Colonic mucosa (tissue), 4 donors: ENCODE measurements around the gene EMILIN1. TPM values are rescaled to one million over a fixed set of nuclear protein-coding genes. Genes with fewer than 3 reads are reported as not detected.

Source experiments
- DNase-seq: peaks from one replicate; pipeline ENCODE4 v3.0.0-alpha.2; 2020
- H3K27ac ChIP-seq: fragments of 200-600 bp; one replicate; pipeline ENCODE4 v1.8.0; 2021
- H3K27me3 ChIP-seq: fragments of 200-600 bp; one replicate; pipeline ENCODE4 v1.8.0; 2021
- H3K36me3 ChIP-seq: fragments of 200-600 bp; one replicate; pipeline ENCODE4 v1.8.0; 2021
- H3K4me1 ChIP-seq: fragments of 200-600 bp; one replicate; pipeline ENCODE4 v1.8.0; 2021; ENCODE audit warnings: mild to moderate bottlenecking
- H3K4me3 ChIP-seq: fragments of 200-600 bp; one replicate; pipeline ENCODE4 v1.8.0; 2021
- H3K9ac ChIP-seq, 2 donors: one replicate each; pipeline ENCODE4 v1.7.0; 2013; ENCODE audit warnings: control low read depth in 2 of 2, low read depth in 2 of 2, low read length in 2 of 2
- H3K9me3 ChIP-seq: fragments of 200-600 bp; one replicate; pipeline ENCODE4 v1.8.0; 2021
- intact Hi-C: fragments of 100-400 bp; cut with DNase I; formaldehyde crosslinking; loops from one replicate; pipeline ENCODE4 v1.14.1; 2022
- total RNA-seq, 2 donors: library from RNA; stranded (reverse); fragmentation: NEBNext Ultra II Directional in 1 of 2; extraction: Animal tissue kit (Norgen Biotek cat#: 25700) in 1 of 2; gene quantifications; one replicate each; pipeline ENCODE4 v1.2.1, GENCODE V29; 2021
- TF ChIP-seq, protein P1 (sequence below): fragments of 200-600 bp; IDR thresholded peaks from one replicate; pipeline ENCODE4 v1.8.0; 2022; ENCODE audit warnings: antibody characterized with exemption, mild to moderate bottlenecking
- donor health status: healthy.
- donor health status: DM: no; HTN: no; CAD: no.
- donor health status: DM: no; HTN: no; CAD: no.

Gene EMILIN1
- total RNA-seq, 2 donors from 2014 or later = 20.2 to 43.0 TPM

DNA sequence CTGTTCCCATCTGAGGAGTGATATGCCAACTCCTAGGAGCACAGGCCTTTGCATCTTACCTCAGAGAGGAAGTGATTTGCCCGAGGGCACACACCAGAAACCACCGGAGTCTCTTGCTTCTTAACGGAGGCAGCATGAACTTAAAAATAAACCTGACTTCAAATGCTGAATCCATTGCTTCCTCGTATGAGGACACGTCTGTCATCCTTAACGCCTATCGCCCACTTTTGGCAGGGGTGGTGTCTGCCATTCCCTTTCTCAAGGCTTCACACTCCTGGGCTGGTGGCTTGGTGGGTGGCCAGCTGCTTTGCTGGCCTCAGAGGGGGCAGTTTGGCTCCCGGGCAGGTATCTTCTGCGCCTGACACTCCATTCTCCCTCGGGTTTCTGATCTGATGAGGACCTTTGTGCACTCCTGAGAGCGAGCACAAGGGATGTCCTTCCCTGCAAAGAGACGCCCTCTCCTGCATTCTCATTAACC lies 57.1 kb downstream of the EMILIN1 start:
- no peaks in the 10 kb centered on the region for H3K9me3 ChIP-seq
- TF ChIP-seq, protein P1, sequence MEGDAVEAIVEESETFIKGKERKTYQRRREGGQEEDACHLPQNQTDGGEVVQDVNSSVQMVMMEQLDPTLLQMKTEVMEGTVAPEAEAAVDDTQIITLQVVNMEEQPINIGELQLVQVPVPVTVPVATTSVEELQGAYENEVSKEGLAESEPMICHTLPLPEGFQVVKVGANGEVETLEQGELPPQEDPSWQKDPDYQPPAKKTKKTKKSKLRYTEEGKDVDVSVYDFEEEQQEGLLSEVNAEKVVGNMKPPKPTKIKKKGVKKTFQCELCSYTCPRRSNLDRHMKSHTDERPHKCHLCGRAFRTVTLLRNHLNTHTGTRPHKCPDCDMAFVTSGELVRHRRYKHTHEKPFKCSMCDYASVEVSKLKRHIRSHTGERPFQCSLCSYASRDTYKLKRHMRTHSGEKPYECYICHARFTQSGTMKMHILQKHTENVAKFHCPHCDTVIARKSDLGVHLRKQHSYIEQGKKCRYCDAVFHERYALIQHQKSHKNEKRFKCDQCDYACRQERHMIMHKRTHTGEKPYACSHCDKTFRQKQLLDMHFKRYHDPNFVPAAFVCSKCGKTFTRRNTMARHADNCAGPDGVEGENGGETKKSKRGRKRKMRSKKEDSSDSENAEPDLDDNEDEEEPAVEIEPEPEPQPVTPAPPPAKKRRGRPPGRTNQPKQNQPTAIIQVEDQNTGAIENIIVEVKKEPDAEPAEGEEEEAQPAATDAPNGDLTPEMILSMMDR = no peak
- no peak overlapping the region for H3K9ac ChIP-seq
- intact Hi-C loops = no loop called here
- no peak overlapping the region for H3K4me3 ChIP-seq
- H3K4me1 ChIP-seq = no peaks in the 10 kb centered on the region
- H3K27me3 ChIP-seq = no peaks in the 10 kb centered on the region
- no peak for DNase-seq
- no peak overlapping the region for H3K27ac ChIP-seq
- H3K36me3 ChIP-seq = no peaks in the 10 kb centered on the region

Other genes starting within 250 kb of the EMILIN1 start
- under 1 TPM; 0.24 to 0.35 TPM for gene DPYSL5, start 230.5 kb upstream of the EMILIN1 start, total RNA-seq
- gene MAPRE3, start 108.0 kb upstream of the EMILIN1 start, total RNA-seq = 10 to 100 TPM; 21.6 to 22.0 TPM
- 100 to 1,000 TPM in 1 of 2 donors, 10 to 100 TPM in 1; 76.6 to 121 TPM for gene TMEM214, start 45.6 kb upstream of the EMILIN1 start, total RNA-seq
- 10 to 100 TPM; 15.1 to 16.8 TPM for gene AGBL5, start 26.9 kb upstream of the EMILIN1 start, total RNA-seq
- gene OST4, start 7.0 kb upstream of the EMILIN1 start, total RNA-seq = 100 to 1,000 TPM; 272 to 331 TPM
- 10 to 100 TPM in 1 of 2 donors, 1 to 10 TPM in 1; 8.9 to 20.3 TPM for gene KHK, start 8.2 kb downstream of the EMILIN1 start, total RNA-seq
- 1 to 10 TPM; 1.3 to 3.1 TPM for gene CGREF1, start 40.5 kb downstream of the EMILIN1 start, total RNA-seq
- not detected for gene ABHD1, start 45.2 kb downstream of the EMILIN1 start, total RNA-seq
- gene PREB, start 56.0 kb downstream of the EMILIN1 start, total RNA-seq = 10 to 100 TPM; 42.7 to 72.1 TPM
- gene PRR30, start 60.8 kb downstream of the EMILIN1 start, total RNA-seq = not detected
- under 1 TPM; 0.05 to 0.07 TPM for gene TCF23, start 70.4 kb downstream of the EMILIN1 start, total RNA-seq
- 10 to 100 TPM; 80.7 to 83.4 TPM for gene ATRAID, start 133.4 kb downstream of the EMILIN1 start, total RNA-seq
- 10 to 100 TPM; 19.4 to 57.5 TPM for gene SLC5A6, start 133.7 kb downstream of the EMILIN1 start, total RNA-seq
- 10 to 100 TPM; 11.1 to 49.1 TPM for gene CAD, start 138.8 kb downstream of the EMILIN1 start, total RNA-seq
- gene SLC30A3, start 184.4 kb downstream of the EMILIN1 start, total RNA-seq = not detected
- not detected for gene DNAJC5G, start 196.8 kb downstream of the EMILIN1 start, total RNA-seq
- gene TRIM54, start 203.8 kb downstream of the EMILIN1 start, total RNA-seq = under 1 TPM in 1 of 2 donors, not detected in 1; 0.24 TPM
- gene UCN, start 229.8 kb downstream of the EMILIN1 start, total RNA-seq = 1 to 10 TPM in 1 of 2 donors, under 1 TPM in 1; 0.74 to 1.0 TPM
- 10 to 100 TPM; 35.0 to 58.3 TPM for gene MPV17, start 244.5 kb downstream of the EMILIN1 start, total RNA-seq